Measurements from ENCODE around the gene PXDN.

DNA sequence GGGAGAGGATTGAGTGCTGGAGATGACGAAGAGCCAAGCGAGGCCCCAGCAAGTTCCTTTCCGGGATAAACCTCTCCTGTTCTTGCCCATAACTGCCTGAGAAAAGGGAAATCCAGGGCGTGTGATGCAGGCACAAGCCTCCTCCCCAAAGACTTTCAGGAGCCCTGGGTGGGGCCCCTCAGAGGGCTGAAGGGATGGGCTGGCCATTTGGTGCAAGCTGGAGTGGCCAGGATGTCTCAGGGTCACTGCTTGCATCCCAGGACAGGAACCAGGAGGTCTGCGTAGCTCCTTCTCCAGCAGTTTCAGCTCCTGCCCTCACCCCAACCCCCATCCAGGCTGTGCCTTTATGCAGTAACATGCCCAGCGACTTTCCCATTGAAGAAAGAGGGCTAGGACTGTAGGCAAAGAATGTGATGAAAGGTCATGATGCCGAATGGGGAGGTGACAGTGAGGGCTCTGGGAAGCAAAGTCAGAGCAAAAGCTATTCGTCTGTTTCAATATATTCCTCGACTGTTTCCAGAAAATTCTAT is 80.2 kb downstream of the PXDN start:
- TF ChIP-seq CTCF (IDR thresholded peaks at IDR 0.05; ENCODE audit: borderline replicate concordance, extremely low read depth, low read length, poor library complexity, severe bottlenecking) (no peak), EZH2 (IDR thresholded peaks at IDR 0.05; ENCODE audit: borderline replicate concordance, low read depth, low read length, severe bottlenecking) (no peak)
